ENCODE data around the gene CXCL10.

DNA sequence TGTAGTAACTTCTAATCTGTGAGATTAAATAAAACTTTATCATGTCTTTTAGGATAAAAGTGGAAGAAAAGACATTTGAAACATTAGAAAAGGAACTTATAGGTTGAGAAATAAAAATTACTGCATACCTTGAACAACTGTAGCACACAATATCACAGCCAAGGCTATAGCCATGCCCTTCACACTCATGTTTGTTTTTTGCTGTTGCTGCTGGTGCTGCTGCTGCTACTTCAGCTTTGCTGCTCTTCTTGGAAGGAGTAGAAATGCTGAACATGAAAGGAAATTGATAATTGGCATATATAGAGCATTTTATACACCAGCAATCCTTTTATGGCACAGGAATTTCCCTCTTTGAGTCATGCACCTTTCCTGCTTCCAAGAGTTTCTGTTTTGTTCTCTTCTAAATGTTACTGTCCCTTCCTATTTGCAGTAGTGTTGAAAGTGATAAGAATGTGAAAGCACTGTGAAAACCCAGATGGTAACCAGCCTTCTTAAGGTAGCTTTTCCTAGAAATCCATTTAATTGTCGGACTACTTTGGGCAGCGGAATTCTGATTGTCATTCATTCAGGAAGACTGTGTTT is 12.6 kb upstream of the CXCL10 start, which contains the start of gene CXCL11:
- TF ChIP-seq, protein P1, sequence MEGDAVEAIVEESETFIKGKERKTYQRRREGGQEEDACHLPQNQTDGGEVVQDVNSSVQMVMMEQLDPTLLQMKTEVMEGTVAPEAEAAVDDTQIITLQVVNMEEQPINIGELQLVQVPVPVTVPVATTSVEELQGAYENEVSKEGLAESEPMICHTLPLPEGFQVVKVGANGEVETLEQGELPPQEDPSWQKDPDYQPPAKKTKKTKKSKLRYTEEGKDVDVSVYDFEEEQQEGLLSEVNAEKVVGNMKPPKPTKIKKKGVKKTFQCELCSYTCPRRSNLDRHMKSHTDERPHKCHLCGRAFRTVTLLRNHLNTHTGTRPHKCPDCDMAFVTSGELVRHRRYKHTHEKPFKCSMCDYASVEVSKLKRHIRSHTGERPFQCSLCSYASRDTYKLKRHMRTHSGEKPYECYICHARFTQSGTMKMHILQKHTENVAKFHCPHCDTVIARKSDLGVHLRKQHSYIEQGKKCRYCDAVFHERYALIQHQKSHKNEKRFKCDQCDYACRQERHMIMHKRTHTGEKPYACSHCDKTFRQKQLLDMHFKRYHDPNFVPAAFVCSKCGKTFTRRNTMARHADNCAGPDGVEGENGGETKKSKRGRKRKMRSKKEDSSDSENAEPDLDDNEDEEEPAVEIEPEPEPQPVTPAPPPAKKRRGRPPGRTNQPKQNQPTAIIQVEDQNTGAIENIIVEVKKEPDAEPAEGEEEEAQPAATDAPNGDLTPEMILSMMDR (IDR thresholded peaks at IDR 0.05), result no peak
- TF ChIP-seq POLR2A (IDR thresholded peaks at IDR 0.05), result no peak

Data from Peyer's patch (tissue), 4 donors.